Left ventricle myocardium superior (tissue), 1 donor: ENCODE results near the gene PRKCI. TPM values are rescaled to one million over a fixed set of nuclear protein-coding genes. Genes with fewer than 3 reads are reported as not detected.
A peak's percentile ranks its signal among the peaks of the same experiment; 100 is the strongest.
"Not testable (repeated sequence)": the region's sequence is repeated elsewhere in the genome, so short reads cannot be mapped to it uniquely, and the experiment has no call there.

ENCODE experiments used
- ATAC-seq: fragments of 200-7000 bp; cut with Tn5 transposase; one replicate; pipeline ENCODE4 v1.9.1; 2020; ENCODE audit warnings: mild to moderate bottlenecking, moderate library complexity
- DNase-seq: peaks from one replicate; pipeline ENCODE4 v3.0.0-alpha.2; 2020
- intact Hi-C: fragments of 100-400 bp; cut with micrococcal nuclease; formaldehyde crosslinking; loops from one replicate; pipeline ENCODE4 v1.11.0; 2022
- total RNA-seq: library from RNA; stranded (reverse); fragmentation: NEBNext Ultra II Directional; extraction: Animal tissue kit (Norgen Biotek cat#: 25700); gene quantifications from one replicate; pipeline ENCODE4 v1.2.1, GENCODE V29; 2021
- donor health status: DM: no; HTN: yes; CAD: no; lungs with severe emphysema.

The PRKCI gene
- total RNA-seq, 1 donor from 2014 or later, result 15.8 TPM

DNA sequence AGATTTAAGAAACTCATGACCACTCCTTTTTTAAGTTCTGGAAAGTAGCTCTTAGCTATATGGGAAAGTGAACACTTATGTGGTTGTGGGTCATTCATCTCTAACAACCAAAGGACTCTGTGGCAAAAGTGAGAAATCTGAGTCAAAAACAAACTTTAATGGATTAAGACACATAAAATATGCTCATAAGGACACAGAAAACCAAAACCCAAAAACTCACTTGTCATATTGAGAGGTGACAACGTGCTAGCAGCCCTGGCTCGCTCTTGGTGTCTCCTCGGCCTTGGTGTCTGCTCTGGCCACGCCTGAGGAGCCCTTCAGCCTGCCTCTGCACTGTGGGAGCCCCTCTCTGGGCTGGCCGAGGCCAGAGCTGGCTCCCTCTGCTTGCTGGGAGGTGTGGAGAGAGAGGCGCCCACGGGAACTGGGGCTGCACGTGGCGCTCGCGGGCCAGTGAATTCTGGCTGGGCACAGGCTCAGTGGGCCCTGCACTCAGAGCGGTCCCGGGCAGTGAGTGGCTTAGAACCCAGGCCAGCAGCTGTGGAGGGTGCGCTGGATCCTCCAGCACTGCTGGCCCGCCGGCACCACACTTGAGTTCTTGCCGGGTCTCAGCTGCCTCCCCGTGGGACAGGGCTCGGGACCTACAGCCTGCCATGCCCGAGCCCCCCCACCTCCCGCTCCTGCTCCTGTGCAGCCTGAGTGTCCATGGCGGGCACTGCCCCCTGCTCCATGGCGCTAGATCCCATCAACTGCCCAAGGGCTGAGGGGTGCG, 105.0 kb downstream of the PRKCI start:
- ATAC-seq, result no peak
- intact Hi-C loops, result no loop called here
- DNase-seq, result no peak

DNA sequence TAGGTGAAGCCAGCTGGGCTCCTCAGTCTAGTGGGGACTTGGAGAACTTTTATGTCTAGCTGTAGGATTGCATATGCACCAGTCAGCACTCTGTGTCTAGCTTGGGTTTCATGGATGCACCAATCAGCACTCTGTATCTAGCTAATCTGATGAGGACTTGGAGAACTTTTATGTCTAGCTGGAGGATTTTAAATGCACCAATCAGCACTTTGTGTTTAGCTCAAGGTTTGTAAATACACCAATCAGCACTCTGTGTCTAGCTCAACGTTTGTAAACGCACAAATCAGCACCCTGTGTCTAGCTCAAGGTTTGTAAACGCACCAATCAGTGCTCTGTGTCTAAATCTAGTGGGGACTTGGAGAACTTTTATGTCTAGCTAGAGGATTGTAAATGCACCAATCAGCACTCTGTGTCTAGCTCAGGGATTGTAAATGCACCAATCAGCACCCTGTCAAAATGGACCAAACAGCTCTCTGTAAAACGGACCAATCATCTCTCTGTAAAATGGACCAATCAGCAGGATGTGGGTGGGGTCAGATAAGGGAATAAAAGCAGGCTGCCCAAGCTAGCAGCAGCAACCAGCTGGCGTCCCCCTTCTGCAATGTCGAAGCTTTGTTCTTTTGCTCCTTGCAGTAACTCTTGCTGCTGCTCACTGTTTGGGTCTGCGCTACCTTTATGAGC, 105.8 kb downstream of the PRKCI start:
- intact Hi-C loops, DNase-seq, ATAC-seq: not testable (repeated sequence)

DNA sequence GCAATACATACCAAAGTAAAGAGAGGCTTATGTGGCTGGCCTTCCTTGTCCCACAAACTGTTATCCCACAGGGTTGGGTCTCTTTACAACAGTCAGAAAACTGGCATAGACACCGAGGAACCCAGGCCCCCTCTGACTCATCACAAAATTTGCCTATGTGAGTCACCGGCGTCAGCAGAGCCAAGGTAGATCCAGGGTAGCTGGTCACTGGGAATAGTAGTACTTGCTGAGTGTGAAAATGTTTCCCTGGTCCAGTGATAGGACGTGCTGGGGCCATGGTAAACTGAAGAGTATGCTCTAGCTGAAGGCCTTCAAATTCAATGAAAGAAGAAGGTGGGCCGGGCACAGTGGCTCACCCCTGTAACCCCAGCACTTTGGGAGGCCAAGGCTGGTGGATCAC, 108.1 kb downstream of the PRKCI start:
- DNase-seq (no peak), ATAC-seq (no peak)
- intact Hi-C loops, result no loop called here

DNA sequence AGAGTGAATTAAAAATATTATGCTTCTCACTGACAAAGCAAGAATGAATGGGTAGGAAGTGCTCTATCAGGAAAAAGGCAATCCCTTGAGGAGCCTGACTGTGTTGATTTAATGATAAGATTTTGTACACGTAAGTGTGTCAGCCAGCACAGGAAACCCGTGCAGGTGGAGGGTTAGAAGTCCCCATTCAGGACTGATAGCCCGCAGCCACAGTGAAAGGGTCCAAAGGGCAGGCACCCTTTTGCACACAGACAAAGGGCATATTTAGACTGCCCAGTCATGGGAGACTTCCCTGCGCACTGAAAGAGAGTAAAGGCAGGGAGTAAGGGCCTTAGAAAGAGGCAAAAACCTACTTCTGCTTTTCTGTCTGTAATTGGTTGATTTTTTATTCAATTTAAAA, 108.9 kb downstream of the PRKCI start:
- DNase-seq (no peak), ATAC-seq (no peak)
- intact Hi-C loops, result no loop called here

DNA sequence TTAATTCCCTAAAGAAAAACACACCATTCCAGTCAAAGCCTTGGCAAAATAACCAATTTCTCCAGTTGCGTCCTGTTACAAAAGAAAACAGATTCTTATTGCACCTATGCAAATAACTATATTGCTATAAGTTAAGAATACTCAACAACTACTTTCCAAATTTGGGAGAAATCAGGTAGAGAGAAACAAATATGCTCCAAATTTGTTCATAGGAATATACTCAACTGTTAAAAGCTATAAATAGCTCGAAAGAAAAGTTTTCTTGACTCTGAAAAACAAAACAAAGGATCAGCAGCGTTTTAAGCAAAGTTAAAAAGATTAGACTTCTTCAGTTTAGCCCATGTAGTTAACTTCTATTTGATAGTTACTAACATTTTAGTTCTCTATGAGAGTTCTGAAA, 115.2 kb downstream of the PRKCI start:
- intact Hi-C loops, result no loop called here
- no peak for ATAC-seq
- DNase-seq, result no peak

DNA sequence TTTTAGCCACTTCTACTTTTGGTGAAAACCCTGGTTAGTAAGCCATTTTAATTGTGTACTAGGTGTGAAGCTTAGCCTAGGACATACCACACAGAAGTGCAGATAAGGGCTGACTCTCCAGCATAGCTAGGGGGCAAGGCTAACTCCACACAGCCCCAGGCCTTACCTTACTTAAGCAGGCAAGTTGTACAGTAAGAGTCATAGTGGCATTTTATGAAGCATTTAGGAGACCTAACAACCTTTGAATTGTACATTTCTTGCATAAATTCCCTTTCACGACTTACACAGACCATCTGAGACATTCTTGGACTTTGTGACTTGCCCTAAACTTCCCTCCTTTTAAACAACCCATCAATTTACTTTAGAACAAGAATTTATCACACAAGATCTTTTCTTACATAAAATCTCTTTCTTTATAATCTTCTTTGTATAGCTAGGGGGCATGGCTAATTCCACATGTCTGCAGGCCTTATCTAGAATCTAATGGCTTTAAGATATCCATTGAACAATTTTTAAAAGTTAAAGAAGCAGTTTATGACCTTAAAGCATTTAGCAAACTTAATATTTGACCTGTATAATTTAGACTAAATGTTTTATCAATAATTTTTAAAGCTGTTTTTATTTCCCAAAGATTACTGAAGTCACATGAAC, 116.6 kb downstream of the PRKCI start:
- no peak for ATAC-seq
- no peak for DNase-seq
- intact Hi-C loops, result no loop called here

DNA sequence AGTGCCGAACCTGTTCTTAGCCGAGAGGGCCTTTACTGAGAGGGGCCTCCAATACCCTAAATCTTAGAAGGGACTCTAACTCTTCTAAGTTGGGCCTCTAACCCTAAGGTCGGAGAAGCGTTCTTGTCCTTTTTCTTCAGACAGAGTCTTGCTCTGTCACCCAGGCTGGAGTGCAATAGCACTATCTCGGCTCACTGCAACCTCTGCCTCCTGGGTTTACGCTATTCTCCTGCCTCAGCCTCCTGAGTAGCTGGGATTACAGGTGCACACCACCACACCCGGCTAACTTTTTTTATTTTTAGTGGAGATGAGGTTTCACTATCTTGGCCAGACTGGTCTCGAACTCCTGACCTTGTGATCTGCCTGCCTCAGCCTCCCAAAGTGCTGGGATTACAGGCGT, 120.0 kb downstream of the PRKCI start:
- ATAC-seq, intact Hi-C loops, DNase-seq: not testable (repeated sequence)

DNA sequence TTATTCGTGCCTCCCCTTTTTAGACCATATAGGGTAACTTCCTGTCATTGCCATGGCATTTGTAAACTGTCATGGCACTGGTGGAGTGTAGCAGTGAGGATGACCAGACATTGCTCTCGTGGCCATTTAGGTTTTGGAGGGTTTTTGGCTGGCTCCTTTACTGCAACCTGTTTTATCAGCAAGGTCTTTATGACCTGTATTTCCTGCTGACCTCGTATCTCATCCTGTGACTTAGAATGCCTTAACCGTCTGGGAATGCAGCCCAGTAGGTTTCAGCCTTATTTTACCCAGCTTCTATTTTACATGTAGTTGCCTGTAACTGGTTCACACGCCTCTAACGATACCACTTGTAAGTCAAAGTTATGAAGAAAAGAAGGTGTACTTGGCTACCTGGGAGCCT, 121.6 kb downstream of the PRKCI start:
- intact Hi-C loops, DNase-seq: not testable (repeated sequence)
- ATAC-seq, result peak; percentile 78

DNA sequence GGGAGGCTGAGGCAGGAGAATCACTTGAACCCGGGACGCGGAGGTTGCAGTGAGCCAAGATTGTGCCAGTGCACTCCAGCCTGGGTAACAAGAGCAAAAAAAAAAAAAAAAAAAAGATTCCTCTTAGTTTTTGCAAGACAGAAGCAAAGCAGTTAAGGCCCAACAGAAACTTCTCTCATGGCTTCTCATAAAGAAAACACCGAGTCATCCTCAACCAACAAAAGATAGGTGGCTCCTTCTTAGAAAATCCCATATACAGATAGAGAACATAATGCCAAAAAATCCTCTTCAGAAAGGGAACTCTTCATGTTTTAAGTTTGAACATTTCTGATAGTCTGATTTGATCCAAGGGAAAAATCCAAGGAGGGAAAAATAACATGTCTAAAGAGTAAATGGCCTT, 122.7 kb downstream of the PRKCI start:
- intact Hi-C loops, result no loop called here
- ATAC-seq (no peak), DNase-seq (no peak)

DNA sequence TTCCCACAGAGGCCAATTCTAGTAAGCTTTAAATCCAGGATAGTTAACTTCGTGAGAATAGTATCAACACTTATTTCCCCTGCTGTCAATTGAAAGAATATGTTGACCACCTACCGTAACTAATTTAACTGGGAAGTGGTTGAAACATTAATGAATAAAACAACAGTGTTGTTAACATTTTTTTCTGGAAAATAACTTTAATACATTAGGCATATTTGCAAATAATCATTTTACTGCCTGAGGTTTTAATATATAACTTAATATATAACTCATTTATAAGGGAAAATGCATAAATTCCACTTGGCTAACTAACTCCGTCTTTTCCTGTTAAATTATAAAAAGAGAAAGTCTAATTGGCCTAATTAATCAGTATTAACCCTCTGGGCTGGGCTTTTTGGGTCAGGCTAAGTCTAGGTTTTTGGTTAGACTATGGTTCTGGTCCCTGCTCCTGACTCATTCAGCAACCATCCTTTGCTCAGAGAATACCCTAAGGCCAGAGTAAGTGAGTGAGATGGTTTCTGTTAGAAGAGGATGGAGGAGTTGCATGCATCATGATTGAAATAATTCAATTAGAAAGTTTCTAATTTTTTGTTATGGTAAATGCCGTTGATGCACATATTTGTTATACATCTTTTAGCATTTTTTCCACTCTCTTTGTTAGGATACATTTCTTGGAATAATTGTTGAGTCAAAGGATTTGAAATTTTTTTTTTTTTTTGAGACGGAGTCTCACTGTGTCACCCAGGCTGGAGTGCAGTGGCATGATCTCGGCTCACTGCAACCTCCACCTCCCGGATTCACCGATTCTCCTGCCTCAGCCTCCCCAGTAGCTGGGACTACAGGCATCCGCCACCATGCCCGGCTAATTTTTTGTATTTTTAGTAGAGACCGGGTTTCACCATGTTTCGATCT, 124.5 kb downstream of the PRKCI start:
- intact Hi-C loops, result no loop called here
- no peak for ATAC-seq
- no peak for DNase-seq

DNA sequence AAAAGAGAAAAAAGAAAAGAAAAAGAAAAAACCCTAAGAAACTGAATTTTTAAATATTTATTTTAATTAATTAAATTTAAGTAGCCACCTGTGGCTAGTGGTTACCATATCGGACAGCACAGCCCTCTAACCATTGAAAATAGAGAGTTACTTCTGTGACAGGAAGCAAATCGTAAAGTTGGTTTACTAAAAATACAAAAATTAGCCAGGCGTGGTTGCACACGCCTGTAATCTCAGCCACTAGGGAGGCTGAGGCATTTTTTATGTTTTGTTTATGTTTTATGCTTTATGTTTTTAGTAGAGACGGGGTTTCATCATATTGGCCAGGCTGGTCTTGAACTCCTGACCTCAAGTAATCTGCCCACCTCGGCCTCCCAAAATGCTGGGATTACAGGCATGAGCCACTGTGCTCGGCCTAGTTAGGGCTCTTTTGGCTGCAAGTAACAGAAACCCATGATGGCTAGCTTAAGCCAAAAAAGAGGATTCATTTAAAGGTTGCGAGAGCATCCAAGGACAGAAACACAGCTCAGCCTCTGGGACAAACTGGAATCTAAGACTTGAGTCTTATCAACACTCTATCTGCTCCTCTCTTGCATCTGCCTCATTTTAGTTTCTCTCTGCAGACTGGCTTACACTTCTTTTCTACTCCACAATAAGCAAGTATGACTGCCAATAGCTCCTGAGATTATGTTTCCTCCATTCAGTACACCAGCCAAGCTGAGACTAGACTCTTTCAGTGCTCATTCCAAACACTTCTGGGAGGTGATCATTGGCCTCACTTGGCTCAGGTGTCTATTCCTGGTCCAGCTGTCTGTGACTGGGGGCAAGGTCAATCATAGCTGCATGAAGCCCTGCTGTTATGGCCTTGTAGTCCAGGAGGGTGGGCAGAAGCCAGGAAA, 128.5 kb downstream of the PRKCI start:
- intact Hi-C loops, result no loop called here
- ATAC-seq (peak; percentile 19), DNase-seq (no peak)

DNA sequence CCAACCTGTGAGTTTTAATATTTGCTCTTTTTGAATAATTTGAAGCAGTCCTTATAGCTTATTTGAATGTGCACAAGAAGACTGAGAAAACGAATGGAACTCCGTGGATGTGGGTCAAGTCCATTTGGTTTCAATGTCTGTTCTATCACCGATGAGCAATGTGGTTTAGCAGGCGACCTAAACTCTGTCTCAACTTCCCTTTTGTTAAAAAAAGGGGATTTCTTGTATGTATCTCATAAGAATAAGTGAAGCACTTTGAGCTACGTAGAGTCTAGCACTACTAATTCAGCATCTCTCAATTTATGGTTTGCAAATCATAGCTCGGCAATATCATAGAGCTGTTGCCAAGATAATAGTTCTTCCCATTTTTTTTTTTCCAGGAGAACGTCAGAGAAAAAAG, 130.7 kb downstream of the PRKCI start:
- DNase-seq (no peak), ATAC-seq (no peak)
- intact Hi-C loops, result no loop called here

DNA sequence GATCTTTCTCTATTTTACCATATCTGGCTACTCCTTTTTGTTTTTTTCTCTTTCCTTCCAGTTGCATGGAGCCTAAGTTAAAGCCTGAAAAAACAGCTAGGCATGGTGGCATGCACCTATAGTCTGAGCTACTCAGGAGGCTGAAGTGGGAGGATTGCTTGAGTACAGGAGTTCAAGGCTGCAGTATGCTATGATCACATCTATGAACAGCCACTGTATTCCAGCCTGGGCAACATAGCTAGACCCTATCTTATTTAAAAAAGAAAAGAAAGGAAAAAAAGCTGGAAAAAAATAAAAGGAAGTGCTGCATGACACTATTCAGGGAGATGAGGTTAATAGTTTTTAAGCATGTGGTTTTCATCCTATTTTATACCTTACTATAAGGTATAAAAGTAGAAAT, 131.3 kb downstream of the PRKCI start:
- intact Hi-C loops, result no loop called here
- ATAC-seq (no peak), DNase-seq (no peak)

DNA sequence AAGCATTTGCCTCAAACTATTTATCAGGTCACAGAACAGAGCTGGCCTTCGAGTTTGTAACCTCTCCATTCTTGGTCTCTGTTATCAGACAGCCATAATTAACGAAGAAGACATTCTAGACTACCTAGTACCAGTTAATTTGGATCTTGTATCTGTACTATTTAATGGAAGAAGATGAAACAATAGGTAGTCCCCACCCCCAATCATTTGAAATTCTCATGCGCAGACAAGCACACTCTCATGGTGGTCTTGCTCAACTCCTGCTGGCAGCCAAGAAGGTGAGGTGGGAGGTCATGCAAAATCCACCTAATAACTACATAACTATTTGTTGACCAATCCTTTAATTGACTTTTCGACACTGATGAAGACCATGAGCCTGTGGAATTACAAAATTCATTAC, 132.5 kb downstream of the PRKCI start:
- intact Hi-C loops, result no loop called here
- no peak for ATAC-seq
- DNase-seq, result no peak

Other genes with a start within 250 kb of the PRKCI start
- 1.0 TPM for gene GPR160, start 184.4 kb upstream of the PRKCI start, total RNA-seq
- gene PHC3, start 40.7 kb upstream of the PRKCI start, total RNA-seq, result 48.8 TPM
- 17.2 TPM for gene SKIL, start 135.3 kb downstream of the PRKCI start, total RNA-seq
- gene CLDN11, start 196.4 kb downstream of the PRKCI start, total RNA-seq, result 4.2 TPM